ENCODE measurements around the gene SH3PXD2A.

SH3PXD2A gene

DNA sequence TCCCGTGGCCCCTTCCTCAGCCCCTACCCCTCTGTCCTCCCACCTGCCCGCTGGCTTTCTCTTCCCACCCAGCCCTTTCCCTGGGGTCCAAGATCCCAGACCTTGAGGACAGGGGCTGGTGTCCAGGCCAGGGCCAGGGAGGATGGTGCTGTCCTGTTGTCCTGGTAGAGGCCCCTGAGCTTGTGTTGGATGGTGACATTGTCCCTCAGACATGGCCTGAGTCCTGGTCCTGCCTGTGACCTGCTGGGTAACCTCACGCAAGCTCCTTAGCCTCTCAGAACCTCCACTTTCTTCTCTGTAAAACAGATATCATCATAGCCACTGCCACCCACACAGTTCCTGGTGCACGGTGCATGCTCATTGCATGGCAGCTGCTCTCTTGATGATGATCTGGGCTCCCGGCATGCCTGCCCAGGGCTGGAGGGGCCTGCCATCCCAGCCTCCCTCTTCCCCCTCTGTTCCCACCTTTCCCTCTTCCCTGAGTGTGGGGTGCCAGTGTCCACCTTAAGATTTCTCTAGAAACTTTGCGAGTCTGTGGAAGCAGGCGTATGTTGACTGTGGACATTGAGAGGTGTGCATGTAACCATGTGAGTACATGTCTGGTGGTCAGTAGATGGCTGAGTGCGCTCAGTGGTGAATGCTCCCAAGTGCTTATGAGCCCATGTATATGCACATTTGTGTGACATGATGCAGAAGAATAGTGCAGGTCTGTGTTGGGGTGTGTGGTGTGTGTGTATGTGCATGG lies 301.5 kb downstream of the SH3PXD2A start:
- ATAC-seq = peak; percentile 65 to 71

DNA sequence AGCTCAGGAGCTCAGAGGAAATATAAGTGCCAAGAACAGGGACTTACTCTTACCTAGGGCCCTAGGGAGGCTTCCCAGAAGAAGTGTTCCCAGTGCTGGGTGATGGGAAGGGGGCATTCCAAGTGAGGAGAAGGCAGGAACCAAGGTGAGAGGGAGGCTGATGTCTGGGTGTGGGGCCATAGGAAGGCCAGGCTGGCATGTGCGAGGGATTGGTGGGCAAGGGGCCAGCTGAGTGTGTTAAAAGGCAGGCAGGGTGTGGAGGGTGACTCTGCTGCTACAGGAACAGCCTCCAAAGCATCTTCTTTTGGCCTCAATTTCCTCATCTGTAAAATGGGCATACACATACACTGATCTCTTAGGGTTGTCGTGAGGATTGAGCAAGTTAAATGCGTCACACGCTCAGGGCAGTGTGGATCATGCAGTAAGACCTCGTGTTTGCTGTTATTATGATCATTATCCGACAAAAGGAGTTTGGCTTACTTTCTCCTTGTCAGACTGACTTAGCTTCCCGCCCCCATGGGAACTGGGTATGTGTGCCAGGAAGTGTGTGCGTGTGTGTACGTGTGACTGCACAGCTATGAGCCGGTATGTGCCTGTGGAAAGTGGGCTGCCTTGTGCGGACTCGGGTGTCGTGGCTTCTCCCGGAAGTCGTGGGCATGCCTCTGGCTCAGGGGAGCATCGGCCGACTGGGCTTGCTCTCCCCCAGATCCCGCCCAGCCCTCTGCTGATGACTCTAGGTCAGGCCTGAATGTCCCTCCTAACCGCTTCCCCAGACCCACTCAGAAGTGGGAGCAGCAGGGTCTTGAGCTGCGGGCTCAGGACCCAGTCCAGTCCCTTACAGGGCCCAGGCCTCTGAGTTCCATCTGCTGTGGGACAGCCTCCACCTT lies 302.3 kb downstream of the SH3PXD2A start:
- ATAC-seq = no peak

DNA sequence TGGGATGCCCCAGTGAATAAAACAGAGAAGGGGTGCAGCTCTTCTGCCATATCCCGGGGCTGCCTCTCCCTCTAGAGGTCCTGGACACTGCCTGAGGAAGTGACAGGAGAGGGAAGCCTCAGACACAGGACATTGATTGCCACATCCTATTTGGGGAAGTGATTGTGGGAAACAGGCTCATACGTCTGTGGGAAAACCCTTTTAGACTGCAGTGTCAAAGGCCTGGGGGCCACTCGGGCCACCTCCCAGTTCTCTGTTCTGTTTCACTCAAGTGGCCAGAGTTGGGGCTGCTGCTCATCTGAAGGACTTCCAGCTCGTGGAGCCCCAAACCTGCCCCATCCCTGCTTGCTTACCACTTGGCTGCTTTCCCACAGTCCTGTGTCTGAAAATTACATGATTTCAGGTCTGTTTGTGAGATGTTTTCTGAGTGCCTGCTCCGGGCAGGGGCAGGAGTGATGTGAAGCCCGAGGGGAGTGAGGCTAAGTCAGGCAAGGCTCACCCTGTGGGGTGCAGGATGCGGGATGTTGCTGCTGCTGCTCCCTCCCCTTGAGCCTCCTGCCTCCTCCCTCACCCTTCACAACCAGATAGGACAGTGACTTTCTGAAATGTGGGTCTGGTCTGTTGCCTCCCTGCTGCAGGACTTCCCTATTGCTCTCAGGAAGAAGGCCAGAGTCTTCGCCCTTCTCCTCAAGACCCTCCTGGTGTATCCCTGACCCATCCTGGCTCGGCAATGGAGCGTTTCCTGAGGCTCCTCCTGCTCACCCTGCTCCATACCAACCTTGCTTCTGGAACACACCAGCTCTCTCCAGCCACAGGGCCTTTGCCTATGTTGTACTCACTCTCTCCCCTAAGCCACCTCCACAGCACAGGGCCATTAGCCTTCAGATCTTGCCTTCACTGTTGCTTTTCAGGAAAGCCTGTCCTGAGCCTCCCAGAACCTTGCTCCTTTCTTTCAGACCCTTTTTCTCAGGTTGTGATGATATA lies 303.5 kb downstream of the SH3PXD2A start:
- no peak for ATAC-seq

DNA sequence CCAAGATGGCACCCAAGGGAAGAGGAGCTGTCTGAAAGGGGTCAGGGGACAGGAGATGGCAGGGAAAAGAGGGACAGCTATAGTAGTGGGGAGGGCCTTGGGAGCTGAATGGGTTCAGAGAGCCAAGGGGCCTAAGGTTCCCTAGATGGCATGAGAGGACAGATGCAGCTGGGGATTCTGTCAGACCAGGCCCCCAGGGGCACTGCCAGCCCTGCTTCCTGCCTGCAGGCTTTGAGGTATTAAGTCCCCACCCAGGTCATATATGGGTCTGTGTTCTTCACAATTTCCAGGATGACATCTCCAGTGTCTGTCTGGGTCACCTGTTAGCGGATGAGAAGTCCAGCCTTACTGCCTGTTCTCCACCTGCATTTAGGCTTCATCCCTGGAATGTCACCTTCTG lies 305.1 kb downstream of the SH3PXD2A start:
- no peak for ATAC-seq

DNA sequence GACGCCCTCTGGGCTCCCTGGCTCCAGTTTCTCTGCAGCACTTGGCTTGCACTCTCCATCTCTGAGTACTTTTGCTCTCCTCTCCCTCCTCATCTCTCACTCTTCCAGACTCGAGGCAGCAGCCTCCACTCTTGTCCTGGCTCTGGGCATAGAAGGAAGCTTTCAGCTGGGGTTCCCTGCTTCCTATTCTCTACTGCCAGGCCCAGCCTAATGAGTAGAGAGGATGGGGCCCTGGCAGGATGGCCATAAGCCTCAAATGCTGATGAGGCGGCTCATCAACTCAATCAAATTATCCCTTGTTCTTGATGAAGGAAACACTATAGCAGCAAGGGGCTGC lies 306.1 kb downstream of the SH3PXD2A start:
- no peak for ATAC-seq

DNA sequence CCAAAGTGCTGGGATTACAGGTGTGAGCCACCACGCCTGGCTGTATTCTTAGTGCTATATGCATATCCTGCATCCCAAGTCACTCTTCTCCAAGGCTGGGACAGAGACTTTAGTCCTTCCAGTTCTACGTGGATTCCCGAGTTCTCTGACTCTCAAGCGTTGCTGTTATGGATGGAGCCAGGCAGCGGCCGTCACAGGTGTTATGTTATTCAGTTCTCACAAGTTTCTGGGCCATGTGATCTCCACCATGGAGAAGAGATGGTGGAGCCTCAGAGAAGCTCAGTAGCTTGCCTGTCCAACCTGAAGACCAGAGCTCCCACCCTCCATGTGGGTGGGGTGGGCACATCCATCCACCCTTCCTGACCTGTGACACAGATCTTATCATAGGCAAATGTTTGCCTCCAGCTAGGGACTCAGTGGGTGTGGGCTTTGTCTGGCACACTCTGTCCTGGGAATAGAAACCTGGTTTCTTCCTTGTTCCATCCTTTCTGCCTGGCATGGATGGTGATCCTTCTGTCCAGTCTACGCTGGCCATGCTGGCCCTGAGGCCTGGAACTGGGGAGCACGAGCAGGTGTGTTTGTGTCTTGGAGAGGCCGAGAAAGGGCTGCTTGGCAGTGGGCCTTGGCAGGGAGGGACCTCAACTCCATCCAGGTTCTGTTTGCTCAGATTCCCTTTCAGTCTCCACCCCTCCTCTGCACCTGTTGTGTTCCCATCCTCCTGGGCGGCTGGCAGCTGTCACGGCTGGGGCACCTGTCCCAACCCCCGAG lies 306.6 kb downstream of the SH3PXD2A start:
- ATAC-seq = no peak

DNA sequence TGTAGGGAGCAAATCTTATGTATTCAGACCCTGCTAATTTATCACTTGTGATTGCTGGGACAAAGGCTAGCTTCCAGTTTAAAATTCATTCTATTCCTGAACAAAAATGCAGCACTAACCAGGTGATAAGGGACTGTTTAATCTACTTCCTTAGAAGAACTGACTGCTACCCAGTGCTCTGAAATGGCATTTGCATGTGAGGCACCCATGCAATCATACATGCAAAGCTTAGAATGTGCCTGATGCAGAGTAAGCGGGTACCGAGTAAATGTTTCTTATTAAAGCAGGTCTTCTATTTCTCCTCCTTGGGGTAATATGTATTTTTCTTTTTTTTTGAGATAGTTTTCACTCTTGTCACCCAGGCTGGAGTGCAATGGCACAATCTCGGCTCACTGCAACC lies 307.4 kb downstream of the SH3PXD2A start:
- no peak for ATAC-seq

DNA sequence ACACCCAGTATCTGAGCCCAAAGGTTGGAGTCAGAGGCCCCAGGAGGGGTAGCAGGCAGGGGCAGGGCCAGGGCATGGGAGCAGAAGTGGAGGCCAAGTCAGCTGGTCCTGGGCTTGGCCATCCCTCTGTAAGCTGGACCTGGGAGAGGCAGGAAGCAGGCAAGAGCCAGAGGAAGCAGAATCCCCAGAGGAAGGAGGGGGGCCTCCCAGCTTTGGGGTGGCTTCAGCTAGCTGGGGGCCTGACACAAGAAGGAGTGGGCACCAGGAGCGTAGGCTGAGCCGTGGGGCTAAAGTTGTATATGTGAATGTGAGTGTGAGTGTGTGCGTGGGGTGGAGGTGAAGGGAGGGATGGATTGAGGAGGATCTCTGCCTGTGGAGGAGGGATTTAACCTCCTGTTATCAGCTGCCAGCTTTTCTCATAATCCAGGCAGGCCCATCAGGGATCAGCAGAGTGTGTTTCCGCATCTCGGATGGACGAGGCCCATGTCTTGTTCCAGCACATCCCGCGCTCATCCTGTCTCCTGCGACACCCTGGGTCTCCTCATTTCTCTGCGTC lies 307.9 kb downstream of the SH3PXD2A start:
- no peak for ATAC-seq

DNA sequence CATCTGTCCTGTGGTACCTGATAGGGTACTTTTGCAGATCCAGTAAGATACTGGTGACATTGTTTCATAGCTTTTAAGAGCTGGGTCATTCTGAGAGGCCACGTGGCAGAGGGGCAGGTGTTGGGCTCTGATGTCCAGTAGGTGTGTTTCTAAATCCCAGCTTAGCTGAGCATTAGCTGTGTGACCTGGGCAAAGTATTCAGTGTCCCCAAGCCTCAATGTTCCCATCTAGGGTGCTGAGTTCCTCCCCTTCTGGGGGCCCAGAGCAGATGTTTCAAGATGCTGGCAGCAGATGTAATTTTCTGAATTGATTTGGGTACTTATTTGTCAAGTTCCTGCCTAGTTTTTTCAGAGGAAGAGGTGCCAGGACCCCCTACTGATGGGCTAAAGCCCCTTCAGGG lies 309.0 kb downstream of the SH3PXD2A start:
- no peak for ATAC-seq

DNA sequence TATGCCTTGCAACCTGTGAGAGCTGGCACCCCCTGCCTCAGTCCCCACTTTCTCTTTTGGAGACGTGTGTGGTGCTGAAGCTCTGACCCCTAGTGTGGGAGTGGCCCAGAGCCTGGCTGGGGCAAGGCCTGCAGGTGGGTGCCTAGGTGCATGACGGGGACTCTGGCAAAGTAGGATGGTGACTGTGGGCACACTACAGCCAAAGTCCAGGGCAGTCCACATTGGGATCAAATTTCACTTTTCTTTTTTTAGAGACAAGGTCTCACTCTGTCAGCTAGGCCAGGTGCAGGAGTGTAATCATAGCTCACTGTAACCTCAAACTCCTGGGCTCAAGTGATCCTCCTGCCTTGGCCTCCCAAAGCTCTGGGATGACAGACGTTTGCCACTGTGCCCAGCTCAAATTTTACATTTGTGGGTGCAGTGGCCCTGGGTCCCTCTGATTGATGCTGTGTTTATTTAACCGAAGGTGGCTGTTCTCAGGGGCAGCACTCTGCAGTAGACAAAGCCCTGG lies 309.6 kb downstream of the SH3PXD2A start:
- no peak for ATAC-seq

DNA sequence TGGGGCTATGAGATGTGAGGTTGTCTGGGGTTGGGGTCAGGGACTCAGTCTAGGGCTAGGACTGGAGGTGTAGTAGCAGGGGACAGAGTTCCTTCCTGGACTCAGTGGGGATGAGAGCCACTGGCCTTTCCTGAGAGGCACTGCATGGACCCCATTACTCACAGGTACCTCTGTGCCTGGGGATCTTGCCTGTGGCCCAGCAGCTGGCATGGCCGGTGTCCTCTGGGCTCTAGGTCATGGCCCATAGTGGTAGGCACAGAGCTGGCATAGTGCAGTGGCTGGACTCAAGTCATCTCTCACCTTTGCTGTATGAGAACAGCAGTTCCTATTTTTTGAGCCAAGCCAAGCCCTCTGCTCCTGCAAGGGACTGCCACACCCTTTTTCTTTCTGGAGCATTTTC lies 310.0 kb downstream of the SH3PXD2A start:
- no peak for ATAC-seq

DNA sequence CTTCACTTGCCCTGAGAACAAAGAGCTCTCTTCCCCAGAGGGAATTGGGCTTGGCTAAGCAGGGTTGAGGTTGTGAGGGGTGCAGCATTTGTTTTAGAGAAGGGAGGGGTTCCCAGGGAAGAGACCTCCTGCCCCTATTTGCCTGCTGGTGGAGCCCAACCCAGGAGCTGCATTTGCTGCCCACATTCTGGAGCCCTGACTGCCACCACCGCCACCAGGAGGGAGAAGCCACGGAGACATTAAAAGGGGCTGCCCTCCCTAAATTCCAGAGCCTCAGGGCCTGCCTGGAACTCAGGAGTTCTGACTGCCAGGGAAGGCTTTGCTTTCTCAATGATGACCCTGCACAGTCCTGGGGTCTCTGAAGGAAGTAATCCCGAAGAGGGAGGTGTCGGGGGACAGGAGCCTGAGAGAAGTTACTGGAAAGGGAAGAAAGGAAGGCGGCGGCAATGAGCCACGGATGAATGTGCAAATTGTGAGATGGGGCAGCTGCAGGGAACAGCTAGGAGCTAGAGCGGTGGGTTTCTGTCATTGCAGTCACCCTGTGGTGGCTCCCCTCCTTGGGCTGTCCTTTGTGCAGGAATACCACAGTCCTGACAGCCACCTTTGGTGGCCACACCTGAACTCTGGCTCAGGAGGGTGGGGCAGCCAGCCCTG lies 310.6 kb downstream of the SH3PXD2A start:
- no peak for ATAC-seq
